ENCODE measurements around the gene INO80E.

Gene INO80E

DNA sequence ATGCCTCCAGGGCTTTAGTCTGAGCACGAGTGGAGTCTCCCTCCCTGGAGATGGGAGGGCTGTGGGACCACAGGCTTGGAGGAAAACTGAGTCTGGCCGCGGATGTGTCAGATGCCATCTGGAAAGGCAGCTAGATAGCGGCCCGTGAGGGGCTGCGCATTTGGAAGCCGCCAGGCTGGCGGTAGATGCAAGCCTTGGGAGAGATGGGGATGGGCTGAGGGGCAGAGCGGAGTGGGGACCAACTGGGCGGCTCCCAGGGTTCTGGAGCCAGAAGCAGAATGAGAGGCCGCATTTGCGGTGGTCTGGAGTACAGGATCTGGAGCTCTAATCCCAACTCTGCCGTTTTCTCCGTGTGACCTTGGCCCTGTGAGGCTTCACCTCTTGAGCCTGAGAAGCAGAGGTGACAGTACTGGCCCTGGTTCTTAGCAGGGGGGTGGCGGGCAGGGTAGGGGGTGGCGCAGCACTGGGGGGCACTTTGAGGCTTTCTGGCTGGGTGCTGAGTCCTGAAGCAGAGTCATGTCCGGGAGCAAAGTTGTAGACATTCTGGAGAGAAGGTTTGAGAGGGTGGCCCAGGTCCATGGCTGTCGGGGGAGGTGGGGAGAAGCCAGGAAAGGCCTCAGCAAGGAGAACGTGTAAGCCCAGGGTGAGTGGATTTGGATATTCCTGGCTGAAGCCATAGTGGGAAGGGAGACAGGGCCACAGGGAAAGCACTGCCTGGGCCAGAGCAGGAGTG, 6.7 kb downstream of the INO80E start:
- Histone ChIP-seq H2AFZ (ENCODE audit: low read depth, low read length) (no peak overlapping the region), H3K4ac (ENCODE audit: low read depth in 1 of 2, low read length in 2 of 2) (no peak overlapping the region), H3K14ac (ENCODE audit: low read length in 2 of 2) (no peak overlapping the region), H2BK12ac (ENCODE audit: low read length in 2 of 2) (no peak overlapping the region), H4K8ac (ENCODE audit: low read length) (no peak overlapping the region), H4K91ac (ENCODE audit: low read length) (no peak overlapping the region), H3K79me1 (replicated peaks; ENCODE audit: low read length, poor library complexity, severe bottlenecking) (peaks cover 24% of the 10 kb centered on the region), H3K4me1 (ENCODE audit: control insufficient read depth, insufficient read depth, low read depth, low read length) (peaks cover 2% of the 10 kb centered on the region), H3K9me3 (ENCODE audit: control insufficient read depth, low read length) (no peaks in the 10 kb centered on the region), H3K4me2 (ENCODE audit: low read length, poor library complexity, severe bottlenecking) (no peak overlapping the region), H2AK5ac (ENCODE audit: low read length, severe bottlenecking) (no peak overlapping the region), H2BK120ac (ENCODE audit: low read depth, low read length) (no peak overlapping the region), H3K27me3 (ENCODE audit: control insufficient read depth in 1 of 2, insufficient read depth in 1 of 2, low read length in 2 of 2) (peaks cover 0 to 8% of the 10 kb centered on the region in 2 experiments), H2BK15ac (ENCODE audit: low read depth, poor library complexity, severe bottlenecking) (no peak overlapping the region), H2BK5ac (ENCODE audit: low read depth, low read length, poor library complexity, severe bottlenecking) (no peak overlapping the region), H3K23ac (ENCODE audit: low read length in 2 of 2) (no peak overlapping the region), H3K27ac (ENCODE audit: low read length, poor library complexity, severe bottlenecking) (no peak overlapping the region), H3K4me3 (ENCODE audit: insufficient read depth in 1 of 2, low read depth in 1 of 2, low read length in 2 of 2) (no peak overlapping the region), H3K36me3 (ENCODE audit: control insufficient read depth in 1 of 2, insufficient read depth in 2 of 2, low read depth in 1 of 2, low read length in 2 of 2) (peaks cover 34 to 72% of the 10 kb centered on the region in 2 experiments), H3K9ac (ENCODE audit: low read length) (no peak overlapping the region), H3K18ac (ENCODE audit: low read depth in 1 of 2, low read length in 2 of 2) (no peak overlapping the region)
- DNase-seq = no peak
- 92% methylated on average over 19 of the region's 19 CpGs for WGBS

DNA sequence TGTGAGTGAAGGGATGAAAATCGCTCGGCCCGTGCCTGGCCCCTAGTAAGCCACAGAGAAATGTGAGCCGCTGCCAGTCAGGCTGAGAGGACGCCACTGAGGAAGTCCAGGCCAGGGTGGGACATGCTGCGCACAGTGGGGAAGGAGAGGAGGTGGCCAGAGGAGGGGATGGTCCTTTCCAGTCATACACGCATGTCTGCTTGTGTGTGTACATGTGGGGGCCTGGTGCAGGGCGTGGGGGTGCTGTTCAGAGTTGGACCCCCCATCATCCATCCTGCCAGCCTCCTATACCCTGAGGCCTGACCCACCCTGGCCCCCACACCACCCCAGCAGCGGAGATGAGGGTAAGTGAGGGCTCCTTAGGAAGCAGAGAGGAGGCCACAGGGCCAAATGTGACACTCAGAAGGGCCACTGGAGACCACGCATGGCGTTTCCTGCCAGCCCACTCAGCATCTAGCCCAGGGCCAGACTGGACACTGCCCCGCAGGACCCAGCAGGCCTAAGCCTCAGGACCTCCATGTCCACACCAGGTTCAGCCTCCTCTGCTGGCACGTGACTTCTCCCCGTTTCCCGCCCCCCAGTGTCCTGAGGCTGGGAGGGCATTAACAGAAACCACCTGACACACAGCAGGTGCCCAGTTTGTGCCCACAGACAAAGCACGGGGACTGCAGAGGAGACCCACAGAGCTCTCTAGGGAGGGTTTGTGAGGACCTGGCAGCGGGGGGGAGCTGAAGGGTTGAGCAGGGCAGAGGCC, 7.8 kb downstream of the INO80E start:
- no peak overlapping the region for H4K91ac ChIP-seq (ENCODE audit: low read length)
- H2BK15ac ChIP-seq (ENCODE audit: low read depth, poor library complexity, severe bottlenecking) = no peak overlapping the region
- no peak overlapping the region for H3K4me3 ChIP-seq (ENCODE audit: insufficient read depth in 1 of 2, low read depth in 1 of 2, low read length in 2 of 2)
- H3K9me3 ChIP-seq (ENCODE audit: control insufficient read depth, low read length) = no peaks in the 10 kb centered on the region
- no peak overlapping the region for H2BK5ac ChIP-seq (ENCODE audit: low read depth, low read length, poor library complexity, severe bottlenecking)
- H3K36me3 ChIP-seq (ENCODE audit: control insufficient read depth in 1 of 2, insufficient read depth in 2 of 2, low read depth in 1 of 2, low read length in 2 of 2) = peaks cover 33 to 72% of the 10 kb centered on the region in 2 experiments
- no peak overlapping the region for H2BK120ac ChIP-seq (ENCODE audit: low read depth, low read length)
- no peak overlapping the region for H2AFZ ChIP-seq (ENCODE audit: low read depth, low read length)
- H3K4me2 ChIP-seq (ENCODE audit: low read length, poor library complexity, severe bottlenecking) = no peak overlapping the region
- peaks cover 2% of the 10 kb centered on the region for H3K4me1 ChIP-seq (ENCODE audit: control insufficient read depth, insufficient read depth, low read depth, low read length)
- peaks cover 24% of the 10 kb centered on the region for H3K79me1 ChIP-seq (replicated peaks; ENCODE audit: low read length, poor library complexity, severe bottlenecking)
- no peak overlapping the region for H3K9ac ChIP-seq (ENCODE audit: low read length)
- WGBS = 95% methylated on average over 14 of the region's 17 CpGs
- no peak overlapping the region for H2AK5ac ChIP-seq (ENCODE audit: low read length, severe bottlenecking)
- no peak overlapping the region for H3K4ac ChIP-seq (ENCODE audit: low read depth in 1 of 2, low read length in 2 of 2)
- H3K27ac ChIP-seq (ENCODE audit: low read length, poor library complexity, severe bottlenecking) = no peak overlapping the region
- no peak overlapping the region for H3K14ac ChIP-seq (ENCODE audit: low read length in 2 of 2)
- H4K8ac ChIP-seq (ENCODE audit: low read length) = no peak overlapping the region
- H3K23ac ChIP-seq (ENCODE audit: low read length in 2 of 2) = no peak overlapping the region
- no peak overlapping the region for H3K18ac ChIP-seq (ENCODE audit: low read depth in 1 of 2, low read length in 2 of 2)
- H2BK12ac ChIP-seq (ENCODE audit: low read length in 2 of 2) = no peak overlapping the region
- H3K27me3 ChIP-seq (ENCODE audit: control insufficient read depth in 1 of 2, insufficient read depth in 1 of 2, low read length in 2 of 2) = peaks cover 0 to 17% of the 10 kb centered on the region in 2 experiments
- no peak for DNase-seq

DNA sequence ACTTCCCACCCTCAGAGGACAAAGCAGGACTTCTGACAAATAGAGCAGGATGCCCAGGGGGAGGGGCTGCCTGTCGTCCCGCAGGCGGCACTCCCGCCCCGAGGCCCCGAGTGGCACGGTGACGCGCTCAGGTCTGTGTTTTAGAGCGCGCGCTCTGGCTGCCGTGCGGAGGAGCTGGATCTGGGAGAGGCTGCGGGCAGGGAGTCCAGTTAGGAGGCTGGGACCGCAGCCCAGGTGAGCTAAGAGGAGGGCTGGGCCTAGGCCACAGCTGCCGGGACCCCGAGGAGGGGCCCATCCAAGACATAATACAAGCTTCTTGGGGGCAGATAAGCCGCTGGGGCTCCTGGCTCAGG, 8.4 kb downstream of the INO80E start:
- no peak overlapping the region for H3K9ac ChIP-seq (ENCODE audit: low read length)
- no peak overlapping the region for H3K4me3 ChIP-seq (ENCODE audit: insufficient read depth in 1 of 2, low read depth in 1 of 2, low read length in 2 of 2)
- no peak overlapping the region for H2BK12ac ChIP-seq (ENCODE audit: low read length in 2 of 2)

DNA sequence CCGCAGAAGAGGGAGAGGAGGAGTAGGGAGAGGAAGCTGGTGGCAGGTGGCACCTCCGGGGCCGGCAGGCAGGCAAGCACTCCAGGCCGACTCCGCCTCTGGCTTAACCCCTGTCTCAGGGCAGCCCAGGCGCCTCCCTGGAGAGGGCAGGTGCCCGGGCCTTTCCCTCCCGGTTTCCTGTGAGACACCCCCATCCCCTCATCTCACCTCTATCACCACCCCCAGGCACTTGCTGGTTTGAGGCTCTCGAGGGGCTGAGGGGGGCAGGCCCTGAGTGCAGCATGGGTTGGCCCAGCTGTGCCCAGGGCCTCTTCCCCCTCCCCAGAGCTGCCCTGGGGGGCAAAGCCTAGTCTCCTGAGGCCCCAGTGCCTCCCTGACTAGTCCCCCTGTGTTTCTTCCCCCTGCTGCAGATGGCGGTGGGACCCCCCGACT, 8.8 kb downstream of the INO80E start:
- no peak overlapping the region for H4K8ac ChIP-seq (ENCODE audit: low read length)
- 77% methylated on average over 6 of the region's 11 CpGs for WGBS
- no peak overlapping the region for H4K91ac ChIP-seq (ENCODE audit: low read length)
- no peak overlapping the region for H3K4me2 ChIP-seq (ENCODE audit: low read length, poor library complexity, severe bottlenecking)
- no peak overlapping the region for H3K9ac ChIP-seq (ENCODE audit: low read length)
- H3K23ac ChIP-seq (ENCODE audit: low read length in 2 of 2) = no peak overlapping the region
- peaks cover 10 to 27% of the 10 kb centered on the region in 2 experiments for H3K27me3 ChIP-seq (ENCODE audit: control insufficient read depth in 1 of 2, insufficient read depth in 1 of 2, low read length in 2 of 2)
- H3K27ac ChIP-seq (ENCODE audit: low read length, poor library complexity, severe bottlenecking) = no peak overlapping the region
- H3K4ac ChIP-seq (ENCODE audit: low read depth in 1 of 2, low read length in 2 of 2) = no peak overlapping the region
- no peak overlapping the region for H2AFZ ChIP-seq (ENCODE audit: low read depth, low read length)
- H2BK12ac ChIP-seq (ENCODE audit: low read length in 2 of 2) = no peak overlapping the region
- H2BK120ac ChIP-seq (ENCODE audit: low read depth, low read length) = no peak overlapping the region
- H2BK15ac ChIP-seq (ENCODE audit: low read depth, poor library complexity, severe bottlenecking) = no peak overlapping the region
- H3K9me3 ChIP-seq (ENCODE audit: control insufficient read depth, low read length) = no peaks in the 10 kb centered on the region
- H3K4me1 ChIP-seq (ENCODE audit: control insufficient read depth, insufficient read depth, low read depth, low read length) = peaks cover 2% of the 10 kb centered on the region
- DNase-seq = no peak
- H2BK5ac ChIP-seq (ENCODE audit: low read depth, low read length, poor library complexity, severe bottlenecking) = no peak overlapping the region
- no peak overlapping the region for H3K14ac ChIP-seq (ENCODE audit: low read length in 2 of 2)
- peaks cover 24 to 70% of the 10 kb centered on the region in 2 experiments for H3K36me3 ChIP-seq (ENCODE audit: control insufficient read depth in 1 of 2, insufficient read depth in 2 of 2, low read depth in 1 of 2, low read length in 2 of 2)
- H3K4me3 ChIP-seq (ENCODE audit: insufficient read depth in 1 of 2, low read depth in 1 of 2, low read length in 2 of 2) = no peak overlapping the region
- peaks cover 18% of the 10 kb centered on the region for H3K79me1 ChIP-seq (replicated peaks; ENCODE audit: low read length, poor library complexity, severe bottlenecking)
- no peak overlapping the region for H2AK5ac ChIP-seq (ENCODE audit: low read length, severe bottlenecking)
- no peak overlapping the region for H3K18ac ChIP-seq (ENCODE audit: low read depth in 1 of 2, low read length in 2 of 2)

More for the DNA sequence above, 8.4 kb downstream of the INO80E start:
- no peak overlapping the region for H2AK5ac ChIP-seq (ENCODE audit: low read length, severe bottlenecking)
- H4K8ac ChIP-seq (ENCODE audit: low read length) = no peak overlapping the region
- H3K79me1 ChIP-seq (replicated peaks; ENCODE audit: low read length, poor library complexity, severe bottlenecking) = peaks cover 21% of the 10 kb centered on the region
- DNase-seq = no peak
- H3K36me3 ChIP-seq (ENCODE audit: control insufficient read depth in 1 of 2, insufficient read depth in 2 of 2, low read depth in 1 of 2, low read length in 2 of 2) = peaks cover 28 to 72% of the 10 kb centered on the region in 2 experiments
- no peak overlapping the region for H3K27ac ChIP-seq (ENCODE audit: low read length, poor library complexity, severe bottlenecking)
- H3K27me3 ChIP-seq (ENCODE audit: control insufficient read depth in 1 of 2, insufficient read depth in 1 of 2, low read length in 2 of 2) = peaks cover 5 to 23% of the 10 kb centered on the region in 2 experiments
- no peak overlapping the region for H3K23ac ChIP-seq (ENCODE audit: low read length in 2 of 2)
- H3K4me2 ChIP-seq (ENCODE audit: low read length, poor library complexity, severe bottlenecking) = no peak overlapping the region
- no peak overlapping the region for H3K14ac ChIP-seq (ENCODE audit: low read length in 2 of 2)
- no peak overlapping the region for H3K4ac ChIP-seq (ENCODE audit: low read depth in 1 of 2, low read length in 2 of 2)
- no peaks in the 10 kb centered on the region for H3K9me3 ChIP-seq (ENCODE audit: control insufficient read depth, low read length)
- H2BK120ac ChIP-seq (ENCODE audit: low read depth, low read length) = no peak overlapping the region
- H3K4me1 ChIP-seq (ENCODE audit: control insufficient read depth, insufficient read depth, low read depth, low read length) = peaks cover 2% of the 10 kb centered on the region
- no peak overlapping the region for H2BK5ac ChIP-seq (ENCODE audit: low read depth, low read length, poor library complexity, severe bottlenecking)
- H2AFZ ChIP-seq (ENCODE audit: low read depth, low read length) = no peak overlapping the region
- H2BK15ac ChIP-seq (ENCODE audit: low read depth, poor library complexity, severe bottlenecking) = no peak overlapping the region
- no peak overlapping the region for H3K18ac ChIP-seq (ENCODE audit: low read depth in 1 of 2, low read length in 2 of 2)
- 96% methylated on average over 19 of the region's 19 CpGs for WGBS
- H4K91ac ChIP-seq (ENCODE audit: low read length) = no peak overlapping the region

All from mesenchymal stem cell (in vitro differentiated cells and primary cell).